A549 (cell line): ENCODE measurements around the gene ETFB. TPM values are rescaled to one million over a fixed set of nuclear protein-coding genes. Genes with fewer than 3 reads are reported as not detected.
A peak's percentile ranks its signal among the peaks of the same experiment; 100 is the strongest.

ENCODE experiments used
- ATAC-seq, 2 experiments: fragments of 200-7000 bp in 1 of 2; fragments of >200 bp in 1 of 2; cut with Nextera tagmentation in 1 of 2; cut with Tn5 transposase in 1 of 2; 3 replicates each; pipeline versions ENCODE4 v1.8.0 to v1.9.1; 2018 to 2020; ENCODE audit warnings: mild to moderate bottlenecking in 1 of 2, moderate library complexity in 1 of 2
- CTCF ChIA-PET: fragments of 300-600 bp; sonication (Branson Sonifier 250); formaldehyde crosslinking; extraction: SDS; loops from one replicate; lab custom pipeline; 2021; ENCODE audit warnings: antibody characterized with exemption, inconsistent platforms; lab: Yijun Ruan, JAX
- POLR2A ChIA-PET: fragments of 350-600 bp; formaldehyde crosslinking; extraction: SDS; loops from one replicate; lab custom pipeline; 2021; ENCODE audit warnings: antibody characterized with exemption, inconsistent platforms; lab: Yijun Ruan, JAX
- DNase-seq, 2 experiments: peaks; one replicate each; pipeline versions ENCODE4 v3.0.0 to v3.0.0-alpha.2; 2011 to 2016; ENCODE audit warnings: low read depth in 1 of 2, low spot score in 1 of 2
- FAIRE-seq: peaks from 2 replicates; lab custom pipeline; 2011; peaks lifted over from hg19 to GRCh38; lab: Jason Lieb, UNC
- H3K27ac ChIP-seq, 2 experiments: fragments of >200 bp; sonication (Bioruptor Twin); formaldehyde crosslinking; 3 replicates each; pipeline ENCODE4 v1.5.1; 2016 to 2017
- H3K4me1 ChIP-seq: fragments of >200 bp; sonication (Bioruptor Twin); formaldehyde crosslinking; 3 replicates; pipeline ENCODE4 v1.6.1; 2016
- H3K4me2 ChIP-seq: fragments of >200 bp; sonication (Bioruptor Twin); formaldehyde crosslinking; 3 replicates; pipeline ENCODE4 v1.6.1; 2016
- H3K4me3 ChIP-seq: fragments of >200 bp; sonication (Bioruptor Twin); formaldehyde crosslinking; 3 replicates; pipeline ENCODE4 v1.5.1; 2016
- H3K9me3 ChIP-seq: fragments of >200 bp; sonication (Bioruptor Twin); formaldehyde crosslinking; 3 replicates; pipeline ENCODE4 v1.6.1; 2016
- CHD4 ChIP-seq: fragments of 200-600 bp; sonication (generic); IDR thresholded peaks from 2 replicates; pipeline ENCODE4 v1.6.1; 2016; ENCODE audit warnings: antibody characterized with exemption, mild to moderate bottlenecking, borderline replicate concordance
- E2F6 ChIP-seq: IDR thresholded peaks from 2 replicates; pipeline ENCODE4 v1.6.1; 2012; ENCODE audit warnings: low read depth, borderline replicate concordance
- EHF ChIP-seq: fragments of 250-450 bp; sonication (Bioruptor Pico); IDR thresholded peaks from 2 replicates; pipeline ENCODE4 v1.5.0; 2020; ENCODE audit warnings: mild to moderate bottlenecking
- EHMT2 ChIP-seq: fragments of 200-600 bp; sonication (generic); IDR thresholded peaks from 2 replicates; pipeline ENCODE4 v1.6.1; 2016; ENCODE audit warnings: antibody characterized with exemption, low read depth, mild to moderate bottlenecking, moderate library complexity
- HMGXB4 ChIP-seq: fragments of 250-450 bp; sonication (Bioruptor Pico); IDR thresholded peaks from 2 replicates; pipeline ENCODE4 v1.5.0; 2021; ENCODE audit warnings: mild to moderate bottlenecking, moderate library complexity, borderline replicate concordance
- JUN ChIP-seq, 2 experiments: fragments of >200 bp; sonication (Bioruptor Twin); formaldehyde crosslinking; IDR thresholded peaks; 2 replicates in 1 of 2; 3 replicates in 1 of 2; pipeline ENCODE4 v1.6.1; 2016 to 2017
- JUNB ChIP-seq: fragments of >200 bp; sonication (Bioruptor Twin); formaldehyde crosslinking; IDR thresholded peaks from 2 replicates; pipeline ENCODE4 v1.6.1; 2016
- MAX ChIP-seq: IDR thresholded peaks from 2 replicates; pipeline ENCODE4 v1.6.1; 2012
- MAZ ChIP-seq: fragments of 150-350 bp; IDR thresholded peaks from 2 replicates; pipeline ENCODE4 v1.6.1; 2014; ENCODE audit warnings: antibody characterized with exemption, low read depth, low read length, borderline replicate concordance
- PBX3 ChIP-seq: IDR thresholded peaks from 2 replicates; pipeline ENCODE4 v1.6.1; 2012
- PHF8 ChIP-seq: fragments of 200-600 bp; sonication (generic); IDR thresholded peaks from 2 replicates; pipeline ENCODE4 v1.6.1; 2016; ENCODE audit warnings: low read depth, mild to moderate bottlenecking, antibody characterized with exemption, moderate library complexity, borderline replicate concordance
- POLR2A ChIP-seq: IDR thresholded peaks from 2 replicates; pipeline ENCODE4 v1.6.1; 2012; ENCODE audit warnings: mild to moderate bottlenecking, low read length
- RAD21 ChIP-seq, 2 experiments: fragments of >200 bp in 1 of 2; sonication (Bioruptor Twin) in 1 of 2; formaldehyde crosslinking in 1 of 2; IDR thresholded peaks in 1 of 2; conservative IDR thresholded peaks in 1 of 2; 2 replicates in 1 of 2; 3 replicates in 1 of 2; pipeline ENCODE4 v1.6.1; 2012 to 2018; ENCODE audit warnings: inconsistent platforms in 1 of 2
- REST ChIP-seq: fragments of 200-600 bp; sonication (generic); IDR thresholded peaks from 2 replicates; pipeline ENCODE4 v1.6.1; 2016; ENCODE audit warnings: antibody characterized with exemption, mild to moderate bottlenecking, moderate library complexity
- TFCP2L1 ChIP-seq: fragments of 250-450 bp; sonication (Bioruptor Pico); IDR thresholded peaks from 2 replicates; pipeline ENCODE4 v1.5.0; 2021; ENCODE audit warnings: mild to moderate bottlenecking
- TP53 ChIP-seq: fragments of 250-450 bp; sonication (Bioruptor Pico); IDR thresholded peaks from 2 replicates; pipeline ENCODE4 v1.5.0; 2021; ENCODE audit warnings: mild to moderate bottlenecking, moderate library complexity
- ZSCAN20 ChIP-seq: fragments of 250-450 bp; sonication (Bioruptor Pico); IDR thresholded peaks from 2 replicates; pipeline ENCODE4 v1.8.0; 2022; ENCODE audit warnings: mild to moderate bottlenecking, moderate library complexity
- WGBS: methylation state at CpG from one replicate; pipeline ENCODE4 v1.1.6; 2017; ENCODE audit errors: missing lambda C conversion rate; 5-methylcytosine and 5-hydroxymethylcytosine counted together
- polyA plus RNA-seq, 4 experiments: library from polyadenylated mRNA; depleted of rRNA in 3 of 4; stranded (reverse); fragments of >200 nt; fragmentation: RNase III in 1 of 4; extraction: RNeasy Plus Mini Kit Qiagen cat#74134 plus additional on column Dnase treatment in 1 of 4; gene quantifications; 2 replicates in 3 of 4; 3 replicates in 1 of 4; pipeline ENCODE4 v1.2.3, GENCODE V29; 2011 to 2017
- TF ChIP-seq, protein P1 (sequence below): fragments of >200 bp; sonication (Bioruptor Twin); formaldehyde crosslinking; IDR thresholded peaks from 3 replicates; pipeline ENCODE4 v1.6.1; 2016

ETFB gene
- polyA plus RNA-seq, 2 of the 4 experiments (the other 2 are of a cell fraction), result 149 to 267 TPM

- DNase-seq (peak; percentile 93 to 99), FAIRE-seq (no peak)
- peaks cover 33% of the 10 kb centered on the region for H3K4me1 ChIP-seq
- 2% methylated on average over 34 of the region's 64 CpGs for WGBS
- peak overlapping the region; percentile 99 for H3K4me2 ChIP-seq
- CTCF ChIA-PET, result interaction anchor here (1.0 to 5.7 kb wide), 8 partner anchors 14 to 294 kb away, joined by 3 to 28 read pairs (median 5); no protein-coding TSS in a partner anchor
- no peaks in the 10 kb centered on the region for H3K9me3 ChIP-seq
- TF ChIP-seq RAD21 (conservative IDR thresholded peaks at IDR 0.05 in 1 of 2, IDR thresholded peaks at IDR 0.05 in 1 of 2) (peak in 1 of 2 experiments; percentile 18; a peak in 1 of 5 replicates), PBX3 (no peak), EHMT2 (no peak), ZSCAN20 (CRISPR knock-in tag) (no peak), HMGXB4 (no peak), MAX (peak; percentile 89), TP53 (CRISPR knock-in tag) (0 out of 2 replicates have a peak, but pooled peaks have one; percentile 49), MAZ (peak; percentile 25; the same call in 1 of the 2 replicates), EHF (CRISPR knock-in tag) (no peak), TFCP2L1 (CRISPR knock-in tag) (0 out of 2 replicates have a peak, but pooled peaks have one; percentile 34), E2F6 (0 out of 2 replicates have a peak, but pooled peaks have one; percentile 65), CHD4 (no peak), POLR2A (peak; percentile 92), JUN (IDR thresholded peaks at IDR 0.05) (peak; percentile 29 to 80; a peak in 4 of 5 replicates), PHF8 (peak; percentile 77), REST (no peak), JUNB (no peak)
- TF ChIP-seq, protein P1, sequence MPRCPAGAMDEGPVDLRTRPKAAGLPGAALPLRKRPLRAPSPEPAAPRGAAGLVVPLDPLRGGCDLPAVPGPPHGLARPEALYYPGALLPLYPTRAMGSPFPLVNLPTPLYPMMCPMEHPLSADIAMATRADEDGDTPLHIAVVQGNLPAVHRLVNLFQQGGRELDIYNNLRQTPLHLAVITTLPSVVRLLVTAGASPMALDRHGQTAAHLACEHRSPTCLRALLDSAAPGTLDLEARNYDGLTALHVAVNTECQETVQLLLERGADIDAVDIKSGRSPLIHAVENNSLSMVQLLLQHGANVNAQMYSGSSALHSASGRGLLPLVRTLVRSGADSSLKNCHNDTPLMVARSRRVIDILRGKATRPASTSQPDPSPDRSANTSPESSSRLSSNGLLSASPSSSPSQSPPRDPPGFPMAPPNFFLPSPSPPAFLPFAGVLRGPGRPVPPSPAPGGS, result peak; percentile 35; the same call in 1 of the 3 replicates
- TF ChIP-seq, all 56 proteins: peak for 10
- Histone ChIP-seq H3K27ac (peak overlapping the region; percentile 96 to 97), H3K4me3 (peak overlapping the region; percentile 61)
- ATAC-seq, result peak; percentile 57 to 82
- POLR2A ChIA-PET, result interaction anchor here (0.6 to 1.8 kb wide), 9 partner anchors 8 to 822 kb away, joined by 3 to 59 read pairs (median 3); partner anchors contain the start of gene PPP2R1A
These were observed 1.6 kb upstream of the ETFB start for GRCh38 chr19:51367565-51368365.
